PFSK-1 (cell line): ENCODE measurements around the gene ARG1.

Source experiments
- POLR2AphosphoS5 ChIP-seq: IDR thresholded peaks from 2 replicates; pipeline ENCODE4 v1.6.1; 2012; ENCODE audit warnings: low read depth, mild to moderate bottlenecking, control low read depth, low read length, moderate library complexity
- REST ChIP-seq, 2 experiments: IDR thresholded peaks; 2 replicates each; pipeline versions ENCODE4 v1.6.1 to v1.8.0; 2011 to 2012; ENCODE audit warnings: low read depth in 2 of 2, low read length in 2 of 2, control low read depth in 1 of 2, inconsistent platforms in 1 of 2, mild to moderate bottlenecking in 1 of 2, moderate library complexity in 1 of 2; ENCODE audit not compliant: insufficient read depth in 1 of 2
- TAF1 ChIP-seq: IDR thresholded peaks from 2 replicates; pipeline ENCODE4 v1.6.1; 2012; ENCODE audit warnings: low read length, control low read depth, borderline replicate concordance; ENCODE audit not compliant: insufficient read depth

- TF ChIP-seq TAF1 (no peak), POLR2AphosphoS5 (no peak), REST (IDR thresholded peaks at IDR 0.05; ENCODE audit: insufficient read depth in 1 of 2, low read depth in 2 of 2, low read length in 2 of 2) (no peak)
Observed at GRCh38 chr6:131548441-131548840, 24.6 kb upstream of the ARG1 start.
